Vagina (tissue), 2 donors: Measurements from ENCODE around the gene RING1. TPM values are rescaled to one million over a fixed set of nuclear protein-coding genes. Genes with fewer than 3 reads are reported as not detected.

Source experiments
- DNase-seq, 2 donors: peaks; one replicate each; pipeline ENCODE4 v3.0.0-alpha.2; 2017; ENCODE audit errors: extremely low spot score in 2 of 2
- H3K27ac ChIP-seq: fragments of 200-600 bp; sonication (generic); one replicate; pipeline ENCODE4 v1.5.1; 2019
- H3K27me3 ChIP-seq: fragments of 200-600 bp; sonication (generic); one replicate; pipeline ENCODE4 v1.5.1; 2019
- H3K36me3 ChIP-seq, 2 donors: fragments of 200-600 bp; sonication (generic); one replicate each; pipeline ENCODE4 v1.5.1; 2017 to 2019
- H3K4me1 ChIP-seq: fragments of 200-600 bp; sonication (generic); one replicate; pipeline ENCODE4 v1.5.1; 2019
- H3K4me3 ChIP-seq, 2 donors: fragments of 200-600 bp; sonication (generic); 1 replicate in 1 of 2; 2 replicates in 1 of 2; pipeline ENCODE4 v1.5.1; 2016 to 2019
- H3K9me3 ChIP-seq: fragments of 200-600 bp; sonication (generic); one replicate; pipeline ENCODE4 v1.5.1; 2019
- CTCF ChIP-seq, 3 experiments: fragments of 450-650 bp in 2 of 3; fragments of 200-600 bp in 1 of 3; sonication (generic) in 1 of 3; IDR thresholded peaks; one replicate each; pipeline ENCODE4 v1.5.1; 2017 to 2019; ENCODE audit warnings: antibody characterized with exemption in 3 of 3, mild to moderate bottlenecking in 2 of 3, moderate library complexity in 2 of 3
- POLR2A ChIP-seq, 2 donors: fragments of 450-650 bp; IDR thresholded peaks; one replicate each; pipeline ENCODE4 v1.6.1; 2017; ENCODE audit warnings: antibody characterized with exemption in 2 of 2, mild to moderate bottlenecking in 2 of 2, moderate library complexity in 2 of 2
- POLR2AphosphoS5 ChIP-seq, 2 donors: sonication (generic); formaldehyde crosslinking; IDR thresholded peaks; one replicate each; pipeline ENCODE4 v1.9.0; 2017; ENCODE audit warnings: antibody characterized with exemption in 2 of 2, mild to moderate bottlenecking in 2 of 2, low read depth in 1 of 2; ENCODE audit not compliant: insufficient read depth in 1 of 2
- intact Hi-C: fragments of 100-400 bp; cut with DNase I; formaldehyde crosslinking; loops from one replicate; pipeline ENCODE4 v1.15.1; 2023
- total RNA-seq: library from RNA; depleted of rRNA; stranded (reverse); fragments of >200 nt; gene quantifications from one replicate; pipeline ENCODE4 v1.2.3, GENCODE V29; 2016

RING1 gene
- total RNA-seq, 1 donor from 2014 or later, result 32.7 TPM

- peaks cover 0 to 5% of the 10 kb centered on the region in 2 donors for H3K36me3 ChIP-seq
- H3K9me3 ChIP-seq, result no peaks in the 10 kb centered on the region
- DNase-seq, result peak; percentile 99
- intact Hi-C loops, result loop anchor here (5.0 to 10.0 kb wide), 3 partner anchors 87 to 232 kb away; no protein-coding TSS in a partner anchor
- no peaks in the 10 kb centered on the region for H3K27me3 ChIP-seq
- peaks cover 27% of the 10 kb centered on the region for H3K4me1 ChIP-seq
- H3K4me3 ChIP-seq, result peak overlapping the region; percentile 45 to 58
- peak overlapping the region; percentile 96 for H3K27ac ChIP-seq
- peak in 2 of 3 experiments; percentile 13 to 24 for TF ChIP-seq CTCF (IDR thresholded peaks at IDR 0.05)
- TF ChIP-seq POLR2A (IDR thresholded peaks at IDR 0.05), result peak in 1 of 2 donors; percentile 71
- TF ChIP-seq POLR2AphosphoS5 (IDR thresholded peaks at IDR 0.05; ENCODE audit: insufficient read depth in 1 of 2, low read depth in 1 of 2), result peak; percentile 90 to 92
Observed at GRCh38 chr6:33248932-33249731, 40.8 kb downstream of the RING1 start.

GRCh38 chr6:33249732-33250630 is 41.7 kb downstream of the RING1 start:
- intact Hi-C loops, result loop anchor here (5.0 to 10.0 kb wide), 3 partner anchors 88 to 233 kb away; no protein-coding TSS in a partner anchor
- no peak for DNase-seq
- no peaks in the 10 kb centered on the region for H3K27me3 ChIP-seq
- H3K27ac ChIP-seq, result peak overlapping the region; percentile 94
- no peaks in the 10 kb centered on the region for H3K9me3 ChIP-seq
- peaks cover 0 to 5% of the 10 kb centered on the region in 2 donors for H3K36me3 ChIP-seq
- peaks cover 27% of the 10 kb centered on the region for H3K4me1 ChIP-seq
- H3K4me3 ChIP-seq, result peak overlapping the region; percentile 45 to 58
- TF ChIP-seq POLR2AphosphoS5 (IDR thresholded peaks at IDR 0.05; ENCODE audit: insufficient read depth in 1 of 2, low read depth in 1 of 2) (no peak), CTCF (IDR thresholded peaks at IDR 0.05) (no peak), POLR2A (IDR thresholded peaks at IDR 0.05) (no peak)

GRCh38 chr6:33250731-33251130 is 42.4 kb downstream of the RING1 start:
- no peak for DNase-seq
- intact Hi-C loops, result no loop called here
- peak overlapping the region; percentile 94 for H3K27ac ChIP-seq

GRCh38 chr6:33251395-33252012 is 43.2 kb downstream of the RING1 start:
- Histone ChIP-seq H3K4me1 (peaks cover 27% of the 10 kb centered on the region), H3K36me3 (peaks cover 0 to 5% of the 10 kb centered on the region in 2 donors), H3K27ac (no peak overlapping the region), H3K27me3 (no peaks in the 10 kb centered on the region), H3K9me3 (no peaks in the 10 kb centered on the region), H3K4me3 (no peak overlapping the region)
- TF ChIP-seq POLR2A (IDR thresholded peaks at IDR 0.05), result no peak
- TF ChIP-seq POLR2AphosphoS5 (IDR thresholded peaks at IDR 0.05; ENCODE audit: insufficient read depth in 1 of 2, low read depth in 1 of 2), result no peak
- no peak for TF ChIP-seq CTCF (IDR thresholded peaks at IDR 0.05)
- intact Hi-C loops, result no loop called here
- DNase-seq, result no peak

More at GRCh38 chr6:33250731-33251130, 42.4 kb downstream of the RING1 start:
- peaks cover 27% of the 10 kb centered on the region for H3K4me1 ChIP-seq
- no peaks in the 10 kb centered on the region for H3K9me3 ChIP-seq
- H3K27me3 ChIP-seq, result no peaks in the 10 kb centered on the region
- peaks cover 0 to 5% of the 10 kb centered on the region in 2 donors for H3K36me3 ChIP-seq
- TF ChIP-seq POLR2AphosphoS5 (IDR thresholded peaks at IDR 0.05; ENCODE audit: insufficient read depth in 1 of 2, low read depth in 1 of 2) (no peak), POLR2A (IDR thresholded peaks at IDR 0.05) (no peak), CTCF (IDR thresholded peaks at IDR 0.05) (no peak)
- no peak overlapping the region for H3K4me3 ChIP-seq
